BLaER1 treated with 17β-estradiol and CSF1 and Interleukin-3, amounts not matched to agents 10 nM and 100 nM (cell line): ENCODE measurements around the gene KCNIP3.

Experiments
- H3K27ac ChIP-seq, 11 experiments: shearing (Covaris generic); formaldehyde crosslinking; 2 replicates each; pipeline ENCODE4 v1.8.1; 2022
- H3K27me3 ChIP-seq, 11 experiments: shearing (Covaris generic); formaldehyde crosslinking; 2 replicates each; pipeline ENCODE4 v1.8.1; 2022
- H3K36me3 ChIP-seq, 11 experiments: shearing (Covaris generic); formaldehyde crosslinking; 2 replicates each; pipeline ENCODE4 v1.8.1; 2022
- H3K4me1 ChIP-seq, 10 experiments: shearing (Covaris generic); formaldehyde crosslinking; 2 replicates each; pipeline ENCODE4 v1.8.1; 2022
- H3K4me2 ChIP-seq, 11 experiments: shearing (Covaris generic); formaldehyde crosslinking; 2 replicates each; pipeline ENCODE4 v1.8.1; 2022
- H3K4me3 ChIP-seq, 10 experiments: shearing (Covaris generic); formaldehyde crosslinking; 2 replicates each; pipeline ENCODE4 v1.8.1; 2022
- H3K9ac ChIP-seq, 11 experiments: shearing (Covaris generic); formaldehyde crosslinking; 2 replicates each; pipeline ENCODE4 v1.8.1; 2022
- H3K9me3 ChIP-seq, 11 experiments: shearing (Covaris generic); formaldehyde crosslinking; replicated peaks in 1 of 11; 2 replicates each; pipeline ENCODE4 v1.8.1; 2022
- H4K20me1 ChIP-seq, 11 experiments: shearing (Covaris generic); formaldehyde crosslinking; 2 replicates each; pipeline ENCODE4 v1.8.1; 2022
- Cebpa-rat ChIP-seq, 11 experiments: shearing (Covaris generic); IDR thresholded peaks; 2 replicates each; pipeline ENCODE4 v1.8.1; 2022

Gene KCNIP3

DNA sequence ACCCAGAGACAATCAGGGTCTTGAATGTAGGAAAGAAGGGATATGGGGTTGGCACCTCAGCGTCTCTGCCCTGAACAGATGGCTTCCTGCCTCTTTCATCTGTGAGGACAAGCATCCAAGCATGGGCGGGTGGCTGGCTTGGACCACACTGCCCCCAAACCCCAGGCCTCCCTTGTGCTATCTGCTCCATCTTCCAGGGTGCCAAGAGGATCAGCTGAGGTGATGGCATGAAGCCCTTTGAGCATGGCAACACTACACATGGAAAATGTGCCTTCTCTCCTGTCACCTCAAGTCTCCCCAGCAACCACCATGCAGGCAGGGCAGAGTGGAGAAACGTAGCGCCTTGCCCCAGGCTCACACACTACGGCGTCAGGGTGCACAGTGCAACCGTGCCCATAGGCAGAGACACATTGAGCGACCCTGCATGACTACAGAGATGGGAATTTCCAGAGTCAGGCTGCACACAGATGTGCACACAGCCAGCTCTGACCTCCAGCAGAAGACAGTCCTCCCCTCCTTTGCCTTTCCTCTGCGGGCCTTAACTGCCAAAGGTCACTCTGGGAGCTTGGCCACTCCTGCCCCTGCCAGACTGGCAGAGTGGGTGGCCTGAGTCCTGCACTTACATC, 1.5 kb downstream of the KCNIP3 start:
- H4K20me1 ChIP-seq, result peaks cover 0 to 15% (median 0%) of the 10 kb centered on the region in 11 experiments; a peak in 3 of 22 replicates
- H3K27me3 ChIP-seq, result no peaks in the 10 kb centered on the region; a peak in 1 of 22 replicates
- no peaks in the 10 kb centered on the region for H3K9me3 ChIP-seq
- H3K4me3 ChIP-seq, result no peak overlapping the region
- H3K9ac ChIP-seq, result no peak overlapping the region
- H3K27ac ChIP-seq, result no peak overlapping the region
- H3K4me2 ChIP-seq, result no peak overlapping the region
- TF ChIP-seq Cebpa-rat (IDR thresholded peaks at IDR 0.05), result no peak
- no peaks in the 10 kb centered on the region for H3K36me3 ChIP-seq
- peaks cover 9 to 27% (median 11%) of the 10 kb centered on the region in 10 experiments; a peak in 19 of 20 replicates for H3K4me1 ChIP-seq

DNA sequence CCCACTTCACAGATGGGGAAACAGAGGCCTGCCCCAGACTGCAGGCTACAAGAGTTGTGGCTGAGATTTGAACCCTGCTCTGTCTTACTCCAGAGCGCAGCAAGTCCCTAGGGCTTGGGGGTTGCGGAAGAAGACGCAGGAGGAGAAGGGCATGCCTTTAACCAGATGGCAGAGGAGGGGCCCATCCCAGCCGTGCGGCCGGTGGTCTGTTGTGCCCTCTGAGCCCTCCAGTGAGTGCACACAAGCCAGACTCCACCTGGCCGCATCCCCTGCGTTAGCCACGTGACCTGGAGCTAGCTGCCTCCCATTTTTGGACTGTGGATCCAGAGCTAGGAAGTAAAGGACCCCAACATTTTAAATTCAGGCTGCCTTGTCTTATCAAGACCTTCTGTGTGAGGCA, 2.8 kb downstream of the KCNIP3 start:
- no peak overlapping the region for H3K27ac ChIP-seq
- H3K9me3 ChIP-seq, result no peaks in the 10 kb centered on the region
- H3K9ac ChIP-seq, result no peak overlapping the region
- no peaks in the 10 kb centered on the region for H3K36me3 ChIP-seq
- H4K20me1 ChIP-seq, result peaks cover 0 to 15% (median 0%) of the 10 kb centered on the region in 11 experiments; a peak in 3 of 22 replicates
- H3K4me1 ChIP-seq, result peaks cover 9 to 27% (median 11%) of the 10 kb centered on the region in 10 experiments; a peak in 19 of 20 replicates
- no peak for TF ChIP-seq Cebpa-rat (IDR thresholded peaks at IDR 0.05)
- no peak overlapping the region for H3K4me3 ChIP-seq
- no peaks in the 10 kb centered on the region; a peak in 1 of 22 replicates for H3K27me3 ChIP-seq
- no peak overlapping the region for H3K4me2 ChIP-seq

DNA sequence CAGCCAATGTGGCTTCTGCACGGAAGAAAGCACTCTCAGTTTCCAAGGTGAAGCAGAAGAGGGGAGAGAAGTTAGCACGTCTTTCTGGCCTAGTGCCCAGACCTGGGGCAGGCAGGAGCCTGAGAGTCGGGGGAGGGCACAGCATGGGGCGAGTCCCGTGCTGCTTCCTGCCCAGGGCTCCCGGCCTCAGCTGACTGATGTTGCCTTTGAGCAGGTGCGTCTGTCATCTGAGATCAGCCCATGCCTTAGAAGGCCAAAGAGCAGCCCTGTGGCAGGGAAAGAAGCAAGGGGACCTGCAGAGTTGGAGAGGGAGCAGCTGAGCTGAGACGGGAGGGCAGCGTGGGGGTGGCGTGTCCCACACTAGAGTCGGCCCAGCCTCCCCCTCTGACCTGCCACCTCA, 3.3 kb downstream of the KCNIP3 start:
- H3K4me2 ChIP-seq, result peak overlapping the region in 3 of 11 experiments; percentile 5 to 80 (median 52); a peak in 3 of 22 replicates
- H3K27ac ChIP-seq, result no peak overlapping the region
- no peaks in the 10 kb centered on the region for H3K9me3 ChIP-seq
- TF ChIP-seq Cebpa-rat (IDR thresholded peaks at IDR 0.05), result no peak
- peaks cover 9 to 27% (median 11%) of the 10 kb centered on the region in 10 experiments; a peak in 19 of 20 replicates for H3K4me1 ChIP-seq
- H3K4me3 ChIP-seq, result no peak overlapping the region
- peaks cover 0 to 15% (median 0%) of the 10 kb centered on the region in 11 experiments; a peak in 3 of 22 replicates for H4K20me1 ChIP-seq
- H3K27me3 ChIP-seq, result no peaks in the 10 kb centered on the region; a peak in 1 of 22 replicates
- no peak overlapping the region for H3K9ac ChIP-seq
- no peaks in the 10 kb centered on the region for H3K36me3 ChIP-seq

DNA sequence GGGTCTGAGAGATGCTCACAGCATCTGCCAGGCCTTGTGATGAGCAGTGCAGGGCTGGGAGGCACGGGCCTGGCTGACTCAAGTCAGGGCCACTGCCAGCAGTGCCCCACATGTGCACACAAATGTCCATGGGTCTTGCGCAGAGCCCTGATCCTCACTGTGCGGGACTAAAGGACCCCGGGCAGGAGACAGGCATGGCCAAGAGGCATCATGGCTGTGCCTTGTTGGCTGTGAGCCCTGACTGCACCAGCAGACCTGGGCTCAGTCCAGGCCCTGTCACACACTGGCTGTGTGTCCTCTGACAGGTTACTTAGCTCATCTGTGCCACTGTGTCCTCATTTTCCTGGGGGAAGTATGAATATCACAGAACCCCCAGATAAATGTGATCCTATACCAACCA, 4.0 kb downstream of the KCNIP3 start:
- peaks cover 0 to 15% (median 0%) of the 10 kb centered on the region in 11 experiments; a peak in 3 of 22 replicates for H4K20me1 ChIP-seq
- peak overlapping the region in 2 of 11 experiments; percentile 2 to 25; a peak in 2 of 22 replicates for H3K27ac ChIP-seq
- peak overlapping the region in 5 of 11 experiments; percentile 43 to 80 (median 52); a peak in 8 of 22 replicates for H3K4me2 ChIP-seq
- H3K27me3 ChIP-seq, result no peaks in the 10 kb centered on the region; a peak in 1 of 22 replicates
- H3K9me3 ChIP-seq, result no peaks in the 10 kb centered on the region
- H3K9ac ChIP-seq, result no peak overlapping the region
- no peaks in the 10 kb centered on the region for H3K36me3 ChIP-seq
- TF ChIP-seq Cebpa-rat (IDR thresholded peaks at IDR 0.05), result no peak
- H3K4me1 ChIP-seq, result peaks cover 9 to 27% (median 11%) of the 10 kb centered on the region in 10 experiments; a peak in 19 of 20 replicates
- H3K4me3 ChIP-seq, result no peak overlapping the region

DNA sequence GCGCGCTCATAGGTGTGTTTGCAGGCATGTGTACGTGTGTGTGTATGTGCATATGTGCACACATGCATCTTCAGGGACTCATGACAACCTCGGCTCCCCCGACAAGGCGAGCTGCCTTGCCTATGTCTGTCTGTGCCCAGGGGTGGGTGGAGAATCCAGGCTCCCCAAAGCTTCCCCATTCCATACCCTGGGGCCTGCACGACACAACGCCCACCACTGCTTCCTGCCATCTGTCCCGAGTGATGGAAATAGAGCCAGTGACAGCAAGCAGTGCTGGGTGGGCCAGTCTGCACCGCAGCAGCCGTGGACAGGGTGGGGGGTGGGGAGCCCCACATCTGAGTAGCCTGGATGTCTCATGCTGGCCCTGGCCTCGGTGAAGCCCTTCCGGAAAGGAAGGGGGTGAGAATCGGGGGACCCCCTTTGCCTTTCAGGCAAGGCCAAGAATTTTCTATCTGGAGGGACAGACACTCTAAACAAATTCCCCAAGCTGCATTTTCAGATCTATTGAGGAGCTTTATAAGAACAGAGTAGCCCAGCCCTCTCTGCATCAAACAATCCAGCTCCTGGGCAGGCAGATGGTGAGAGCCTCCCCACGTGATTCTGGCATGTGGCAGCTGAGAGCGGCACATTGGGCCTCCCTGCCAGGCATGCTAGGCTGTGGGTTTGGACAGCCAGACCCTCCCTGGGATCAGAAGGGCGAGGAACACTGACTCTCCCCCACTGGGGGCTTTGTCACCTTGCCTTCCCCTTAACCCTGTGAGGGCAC, 4.9 kb downstream of the KCNIP3 start:
- no peaks in the 10 kb centered on the region for H3K36me3 ChIP-seq
- H3K4me1 ChIP-seq, result peaks cover 9 to 27% (median 11%) of the 10 kb centered on the region in 10 experiments; a peak in 19 of 20 replicates
- no peaks in the 10 kb centered on the region for H3K27me3 ChIP-seq
- H3K9ac ChIP-seq, result 0 out of 22 replicates have a peak overlapping the region, but pooled peaks of 1 of the 11 experiments have one; percentile 25
- no peaks in the 10 kb centered on the region for H3K9me3 ChIP-seq
- peak overlapping the region in 10 of 11 experiments; percentile 26 to 80 (median 46); a peak in 17 of 22 replicates for H3K4me2 ChIP-seq
- H4K20me1 ChIP-seq, result peaks cover 0 to 15% (median 0%) of the 10 kb centered on the region in 11 experiments; a peak in 3 of 22 replicates
- no peak overlapping the region for H3K4me3 ChIP-seq
- no peak for TF ChIP-seq Cebpa-rat (IDR thresholded peaks at IDR 0.05)
- peak overlapping the region in 2 of 11 experiments; percentile 25 to 31; a peak in 3 of 22 replicates for H3K27ac ChIP-seq

DNA sequence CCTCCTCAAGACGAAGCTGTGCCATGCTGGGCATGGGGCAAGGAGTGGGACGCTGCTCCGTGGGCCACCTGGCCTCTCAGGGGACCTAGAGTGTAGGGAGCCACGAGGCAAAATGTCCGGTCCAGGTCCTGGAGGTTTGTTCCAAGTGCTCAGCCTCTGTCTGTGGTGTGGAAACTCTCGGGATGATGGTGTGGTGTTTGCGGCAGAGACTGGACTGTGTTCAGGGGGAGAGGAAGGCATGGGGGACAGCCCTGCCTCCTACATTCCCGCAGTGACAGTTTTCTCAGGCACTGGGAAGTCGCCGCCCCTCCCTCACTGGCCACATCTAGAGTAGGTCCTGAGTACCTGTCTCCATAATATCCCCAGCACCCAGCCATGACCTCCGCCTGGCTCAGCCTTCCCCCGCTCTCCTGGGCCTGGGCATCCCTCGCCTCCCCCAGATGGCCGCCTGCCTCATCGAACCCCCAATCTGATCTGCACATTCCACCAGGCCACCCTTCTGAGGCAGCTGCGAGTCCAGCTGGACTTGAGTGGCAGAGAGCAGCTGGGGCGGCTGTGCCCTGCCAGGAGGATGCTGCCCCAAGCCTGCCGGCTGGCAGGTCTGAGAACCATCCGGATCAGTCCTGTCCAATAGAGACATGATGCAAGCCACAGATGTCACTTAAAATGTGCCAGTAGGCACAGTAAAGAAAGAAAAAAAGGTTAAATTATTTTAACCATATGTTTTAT, 6.2 kb downstream of the KCNIP3 start:
- H3K4me3 ChIP-seq, result no peak overlapping the region

DNA sequence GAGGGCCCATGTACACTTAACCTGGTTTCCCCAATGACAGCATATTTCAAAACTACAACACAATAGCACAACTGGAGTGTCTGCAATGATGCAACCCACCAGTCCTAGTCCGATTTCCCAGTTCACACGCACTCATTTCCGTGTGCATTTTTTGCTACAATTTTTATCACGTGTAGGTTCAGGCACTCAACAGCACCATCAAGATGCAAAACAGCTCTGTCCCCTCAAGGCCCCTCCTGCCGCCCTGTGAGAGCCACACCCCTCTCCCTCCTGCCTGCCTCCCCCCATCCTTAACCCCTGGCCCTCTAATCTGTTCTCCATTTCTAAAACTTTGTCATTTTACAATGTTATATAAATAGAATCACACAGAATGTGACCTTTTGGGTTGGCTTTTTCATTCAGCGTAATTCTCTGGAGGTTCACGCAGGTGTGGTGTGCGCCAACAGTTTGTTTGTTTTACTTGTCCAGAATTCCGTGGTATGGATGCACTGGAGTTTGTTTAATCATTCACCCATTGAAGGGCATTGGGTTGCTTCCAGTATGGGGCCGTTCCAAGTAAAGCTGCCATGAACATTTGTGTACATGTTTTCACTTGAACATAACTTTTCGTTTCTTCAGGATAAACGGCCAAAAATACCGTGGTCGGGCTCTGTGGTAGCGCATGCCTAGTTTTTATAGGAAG, 8.4 kb downstream of the KCNIP3 start:
- Histone ChIP-seq H3K4me3 (no peak overlapping the region), H3K9me3 (no peaks in the 10 kb centered on the region), H3K27me3 (peaks cover 0 to 16% (median 7%) of the 10 kb centered on the region in 11 experiments; a peak in 12 of 22 replicates), H3K4me1 (peaks cover 18 to 28% (median 20%) of the 10 kb centered on the region in 10 experiments), H3K4me2 (no peak overlapping the region), H3K9ac (no peak overlapping the region), H3K36me3 (no peaks in the 10 kb centered on the region), H4K20me1 (peaks cover 0 to 31% (median 8%) of the 10 kb centered on the region in 11 experiments; a peak in 10 of 22 replicates), H3K27ac (no peak overlapping the region)
- TF ChIP-seq Cebpa-rat (IDR thresholded peaks at IDR 0.05), result no peak

More for the DNA sequence above, 6.2 kb downstream of the KCNIP3 start:
- H3K27ac ChIP-seq, result no peak overlapping the region
- no peak overlapping the region; a peak in 2 of 22 replicates for H3K4me2 ChIP-seq
- H3K9ac ChIP-seq, result no peak overlapping the region
- no peaks in the 10 kb centered on the region for H3K9me3 ChIP-seq
- peaks cover 0 to 2% (median 0%) of the 10 kb centered on the region in 11 experiments; a peak in 2 of 22 replicates for H3K27me3 ChIP-seq
- H3K4me1 ChIP-seq, result peaks cover 9 to 27% (median 11%) of the 10 kb centered on the region in 10 experiments; a peak in 19 of 20 replicates
- H3K36me3 ChIP-seq, result no peaks in the 10 kb centered on the region
- no peak for TF ChIP-seq Cebpa-rat (IDR thresholded peaks at IDR 0.05)
- peaks cover 0 to 18% (median 0%) of the 10 kb centered on the region in 11 experiments; a peak in 5 of 22 replicates for H4K20me1 ChIP-seq

DNA sequence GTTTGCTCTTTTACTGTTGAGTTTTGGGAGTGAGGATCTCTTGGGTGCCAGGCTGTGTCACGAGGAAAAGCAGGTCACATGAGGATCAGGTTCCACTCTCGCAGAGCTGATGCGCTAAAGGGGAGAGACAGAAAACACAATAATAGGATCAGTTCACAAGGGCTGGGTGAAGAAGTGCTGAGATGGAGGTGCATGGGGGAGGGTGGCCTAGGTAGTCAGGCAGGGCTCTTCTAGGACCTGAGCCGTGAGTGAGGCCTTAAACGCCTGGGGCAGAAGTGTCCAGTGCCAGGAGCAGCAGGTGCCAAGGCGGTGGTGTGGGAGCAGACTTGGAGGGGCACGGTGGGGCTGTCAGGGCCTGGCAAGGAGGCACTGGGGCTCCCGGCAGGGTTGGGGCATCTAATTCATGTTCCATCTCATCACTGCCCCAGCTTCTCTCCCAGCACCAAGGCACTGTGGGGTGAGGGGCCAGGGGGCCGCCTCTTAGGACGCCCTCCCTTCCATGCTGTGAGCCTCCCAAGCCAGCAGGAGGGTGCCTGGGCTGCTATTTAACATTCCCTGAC, 9.3 kb downstream of the KCNIP3 start:
- peaks cover 21 to 29% (median 27%) of the 10 kb centered on the region in 10 experiments for H3K4me1 ChIP-seq
- H3K27me3 ChIP-seq, result peaks cover 8 to 24% (median 15%) of the 10 kb centered on the region in 11 experiments; a peak in 20 of 22 replicates
- no peaks in the 10 kb centered on the region for H3K9me3 ChIP-seq
- no peak overlapping the region for H3K27ac ChIP-seq
- no peaks in the 10 kb centered on the region for H3K36me3 ChIP-seq
- H3K9ac ChIP-seq, result no peak overlapping the region
- no peak overlapping the region for H3K4me3 ChIP-seq
- peaks cover 0 to 33% (median 12%) of the 10 kb centered on the region in 11 experiments; a peak in 12 of 22 replicates for H4K20me1 ChIP-seq
- no peak overlapping the region for H3K4me2 ChIP-seq
- TF ChIP-seq Cebpa-rat (IDR thresholded peaks at IDR 0.05), result no peak
